Erythroblast (primary cell): ENCODE data around the gene HMGB4.

ENCODE experiments used
- GATA1 ChIP-seq: IDR thresholded peaks from 2 replicates; pipeline ENCODE4 v1.6.1; 2011; ENCODE audit warnings: low read depth, mild to moderate bottlenecking, control low read depth, low read length, moderate library complexity
- POLR2A ChIP-seq: IDR thresholded peaks from 2 replicates; pipeline ENCODE4 v1.6.1; 2011; ENCODE audit warnings: mild to moderate bottlenecking, low read length

DNA sequence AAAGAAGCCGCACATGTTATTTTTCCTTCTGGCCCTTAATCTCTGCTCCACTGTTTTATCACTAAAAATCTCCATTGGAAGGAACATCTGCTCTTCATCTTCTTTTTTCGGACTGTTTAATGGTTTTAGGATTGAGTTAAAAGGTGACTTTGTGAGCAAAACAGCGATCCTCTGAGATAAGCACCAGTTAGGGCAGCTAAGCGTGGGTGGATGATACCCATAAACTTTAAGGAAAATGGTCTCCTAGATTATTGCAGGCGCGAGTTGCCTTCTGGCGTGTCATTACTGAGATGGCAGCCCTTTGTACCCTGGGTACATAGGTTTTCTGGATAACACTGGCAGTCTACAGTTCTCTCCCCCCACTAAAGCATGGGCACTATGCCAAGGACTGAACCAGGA is 44.0 kb upstream of the HMGB4 start:
- no peak for TF ChIP-seq POLR2A
- TF ChIP-seq GATA1: no peak
